Parathyroid adenoma (tissue), 2 donors: ENCODE data around the gene LPCAT1.
"Not testable (repeated sequence)": the region's sequence is repeated elsewhere in the genome, so short reads cannot be mapped to it uniquely, and the experiment has no call there.

Experiments used
- H2AFZ ChIP-seq: fragments of 300-600 bp; sonication (generic); one replicate; pipeline ENCODE4 v1.7.0; 2017; ENCODE audit warnings: antibody characterized with exemption, mild to moderate bottlenecking
- H3K27ac ChIP-seq: fragments of 300-600 bp; sonication (generic); one replicate; pipeline ENCODE4 v1.7.0; 2017
- H3K27me3 ChIP-seq: fragments of 300-600 bp; sonication (generic); one replicate; pipeline ENCODE4 v1.7.0; 2017; ENCODE audit warnings: low read length; ENCODE audit not compliant: control insufficient read depth, insufficient read depth
- H3K36me3 ChIP-seq: fragments of 300-600 bp; sonication (generic); one replicate; pipeline ENCODE4 v1.7.0; 2017; ENCODE audit warnings: low read length; ENCODE audit not compliant: control insufficient read depth, insufficient read depth
- H3K4me1 ChIP-seq: fragments of 300-600 bp; sonication (generic); one replicate; pipeline ENCODE4 v1.7.0; 2017; ENCODE audit warnings: control low read depth
- H3K4me2 ChIP-seq: fragments of 300-600 bp; sonication (generic); one replicate; pipeline ENCODE4 v1.7.0; 2017; ENCODE audit warnings: low read length
- H3K4me3 ChIP-seq: fragments of 300-600 bp; sonication (generic); one replicate; pipeline ENCODE4 v1.7.0; 2017; ENCODE audit warnings: low read depth, low read length
- H3K79me2 ChIP-seq: fragments of 300-600 bp; sonication (generic); one replicate; pipeline ENCODE4 v1.7.0; 2017; ENCODE audit warnings: control low read depth
- H3K9ac ChIP-seq: fragments of 300-600 bp; sonication (generic); one replicate; pipeline ENCODE4 v1.7.0; 2017; ENCODE audit warnings: mild to moderate bottlenecking
- H3K9me3 ChIP-seq: fragments of 300-600 bp; sonication (generic); one replicate; pipeline ENCODE4 v1.7.0; 2017; ENCODE audit warnings: low read length; ENCODE audit not compliant: control insufficient read depth
- TF ChIP-seq, protein P1 (sequence below): fragments of 300-600 bp; sonication (generic); IDR thresholded peaks from one replicate; pipeline ENCODE4 v1.7.0; 2017; ENCODE audit warnings: antibody characterized with exemption, mild to moderate bottlenecking
- donor health status: primary hyperparathyroidism.

Gene LPCAT1

DNA sequence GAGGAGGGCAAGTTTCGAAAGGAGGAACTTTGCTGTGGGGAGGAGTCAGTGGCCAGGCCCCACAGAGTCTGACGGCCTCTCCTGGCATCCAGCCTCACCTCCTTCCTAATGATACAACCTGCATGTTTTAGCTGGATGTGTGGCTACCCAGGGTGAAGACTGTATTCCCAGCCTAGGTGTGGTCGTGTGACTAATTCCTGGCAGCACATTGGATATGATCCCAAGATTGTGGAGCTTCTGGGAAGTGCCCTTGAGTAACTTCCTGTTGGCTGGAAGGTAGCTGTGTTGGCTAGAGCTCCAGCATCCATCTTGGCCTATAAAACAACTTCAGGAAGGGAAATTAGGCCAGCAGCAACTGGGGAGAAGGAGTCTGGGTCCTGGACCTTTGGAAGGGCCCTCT, 19.0 kb upstream of the LPCAT1 start:
- H3K27me3 ChIP-seq: no peaks in the 10 kb centered on the region
- no peaks in the 10 kb centered on the region for H3K4me1 ChIP-seq
- no peak overlapping the region for H3K4me3 ChIP-seq
- no peak overlapping the region for H2AFZ ChIP-seq
- H3K9ac ChIP-seq: no peak overlapping the region
- TF ChIP-seq, protein P1, sequence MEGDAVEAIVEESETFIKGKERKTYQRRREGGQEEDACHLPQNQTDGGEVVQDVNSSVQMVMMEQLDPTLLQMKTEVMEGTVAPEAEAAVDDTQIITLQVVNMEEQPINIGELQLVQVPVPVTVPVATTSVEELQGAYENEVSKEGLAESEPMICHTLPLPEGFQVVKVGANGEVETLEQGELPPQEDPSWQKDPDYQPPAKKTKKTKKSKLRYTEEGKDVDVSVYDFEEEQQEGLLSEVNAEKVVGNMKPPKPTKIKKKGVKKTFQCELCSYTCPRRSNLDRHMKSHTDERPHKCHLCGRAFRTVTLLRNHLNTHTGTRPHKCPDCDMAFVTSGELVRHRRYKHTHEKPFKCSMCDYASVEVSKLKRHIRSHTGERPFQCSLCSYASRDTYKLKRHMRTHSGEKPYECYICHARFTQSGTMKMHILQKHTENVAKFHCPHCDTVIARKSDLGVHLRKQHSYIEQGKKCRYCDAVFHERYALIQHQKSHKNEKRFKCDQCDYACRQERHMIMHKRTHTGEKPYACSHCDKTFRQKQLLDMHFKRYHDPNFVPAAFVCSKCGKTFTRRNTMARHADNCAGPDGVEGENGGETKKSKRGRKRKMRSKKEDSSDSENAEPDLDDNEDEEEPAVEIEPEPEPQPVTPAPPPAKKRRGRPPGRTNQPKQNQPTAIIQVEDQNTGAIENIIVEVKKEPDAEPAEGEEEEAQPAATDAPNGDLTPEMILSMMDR: no peak
- H3K79me2 ChIP-seq: no peaks in the 10 kb centered on the region
- H3K27ac ChIP-seq: no peak overlapping the region
- no peaks in the 10 kb centered on the region for H3K9me3 ChIP-seq
- no peaks in the 10 kb centered on the region for H3K36me3 ChIP-seq
- no peak overlapping the region for H3K4me2 ChIP-seq

DNA sequence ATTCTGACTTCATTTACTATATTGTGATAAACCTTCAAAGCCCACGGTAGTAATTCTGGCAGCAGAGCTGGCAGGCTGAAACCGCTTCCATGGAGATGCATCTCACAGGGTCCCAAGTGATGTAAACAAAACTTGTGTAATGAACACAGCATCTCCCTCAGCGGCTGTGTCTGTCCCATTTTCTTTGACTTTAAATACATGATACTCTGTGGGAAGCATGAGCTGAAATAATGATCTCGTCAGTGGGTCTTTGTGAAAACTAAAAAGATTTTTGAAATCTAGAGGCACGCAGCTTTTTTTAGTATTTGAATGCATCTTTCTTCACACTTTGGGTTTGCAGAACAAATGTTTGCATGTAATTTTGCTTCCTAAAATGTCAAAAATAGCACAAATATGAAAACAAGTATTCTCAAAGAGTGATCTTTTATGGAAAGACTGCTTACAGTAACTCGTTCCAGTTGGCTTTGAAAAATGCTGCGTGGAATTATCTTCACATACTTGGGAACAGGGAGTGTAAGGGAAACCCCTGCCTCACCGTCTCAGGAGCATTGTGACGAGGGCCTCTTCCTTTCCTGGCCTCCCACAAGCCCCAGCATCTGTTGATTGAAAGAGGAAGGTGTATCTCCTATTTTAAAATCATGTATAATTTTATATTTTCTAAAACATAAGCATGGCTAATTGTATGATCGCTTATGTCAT, 18.1 kb upstream of the LPCAT1 start:
- H3K4me2 ChIP-seq: no peak overlapping the region
- H2AFZ ChIP-seq: no peak overlapping the region
- H3K36me3 ChIP-seq: no peaks in the 10 kb centered on the region
- no peak overlapping the region for H3K27ac ChIP-seq
- no peak overlapping the region for H3K9ac ChIP-seq
- no peak overlapping the region for H3K4me3 ChIP-seq
- TF ChIP-seq, protein P1: no peak
- no peaks in the 10 kb centered on the region for H3K4me1 ChIP-seq
- no peaks in the 10 kb centered on the region for H3K27me3 ChIP-seq
- no peaks in the 10 kb centered on the region for H3K79me2 ChIP-seq
- no peaks in the 10 kb centered on the region for H3K9me3 ChIP-seq

DNA sequence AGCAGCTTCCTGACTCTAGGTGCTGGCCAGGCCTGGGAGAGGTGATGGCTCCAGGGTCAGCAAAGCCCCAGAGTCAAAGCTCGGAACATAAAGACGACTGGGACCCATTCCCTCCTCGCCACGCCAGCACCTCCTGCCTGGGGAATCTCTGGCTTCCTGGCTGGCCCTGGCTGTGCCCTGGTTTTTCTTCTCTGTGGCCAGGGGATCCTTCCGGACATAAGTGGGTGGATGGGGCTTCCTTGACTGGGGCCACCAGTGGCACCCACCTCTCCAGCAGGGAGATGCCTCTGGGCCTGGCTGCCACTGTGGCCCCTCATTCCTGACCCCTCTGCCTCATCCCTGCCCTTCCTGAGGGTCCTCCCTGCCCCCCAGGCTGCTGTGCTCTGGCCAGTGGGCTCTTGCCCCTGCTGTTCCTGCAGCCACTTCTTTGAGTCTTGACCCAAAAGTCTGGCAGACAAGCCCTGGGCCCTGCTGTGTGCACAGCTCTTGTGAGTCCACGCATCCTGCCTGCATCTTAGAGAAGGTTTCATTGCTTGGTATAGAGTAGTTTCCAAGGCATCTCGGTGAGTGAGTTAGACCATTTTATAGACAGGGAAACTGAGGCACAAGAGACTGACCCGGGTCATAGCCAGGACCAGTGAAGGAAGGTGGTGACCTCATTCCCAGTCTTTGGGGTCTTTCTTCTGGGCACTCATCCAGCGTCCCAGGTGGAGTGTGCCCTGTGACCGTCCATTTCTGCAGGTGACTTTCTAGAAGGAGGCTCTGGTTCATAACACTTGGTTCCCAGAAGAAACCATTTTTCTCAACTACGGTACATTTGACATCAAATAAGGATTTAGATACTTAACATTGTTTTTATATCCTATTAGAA, 17.3 kb upstream of the LPCAT1 start:
- H3K9ac ChIP-seq: no peak overlapping the region
- H3K79me2 ChIP-seq: no peaks in the 10 kb centered on the region
- no peaks in the 10 kb centered on the region for H3K36me3 ChIP-seq
- H3K27me3 ChIP-seq: no peaks in the 10 kb centered on the region
- no peaks in the 10 kb centered on the region for H3K9me3 ChIP-seq
- TF ChIP-seq, protein P1: no peak
- H3K4me2 ChIP-seq: no peak overlapping the region
- no peak overlapping the region for H3K27ac ChIP-seq
- H3K4me3 ChIP-seq: no peak overlapping the region
- H2AFZ ChIP-seq: no peak overlapping the region
- H3K4me1 ChIP-seq: no peaks in the 10 kb centered on the region

DNA sequence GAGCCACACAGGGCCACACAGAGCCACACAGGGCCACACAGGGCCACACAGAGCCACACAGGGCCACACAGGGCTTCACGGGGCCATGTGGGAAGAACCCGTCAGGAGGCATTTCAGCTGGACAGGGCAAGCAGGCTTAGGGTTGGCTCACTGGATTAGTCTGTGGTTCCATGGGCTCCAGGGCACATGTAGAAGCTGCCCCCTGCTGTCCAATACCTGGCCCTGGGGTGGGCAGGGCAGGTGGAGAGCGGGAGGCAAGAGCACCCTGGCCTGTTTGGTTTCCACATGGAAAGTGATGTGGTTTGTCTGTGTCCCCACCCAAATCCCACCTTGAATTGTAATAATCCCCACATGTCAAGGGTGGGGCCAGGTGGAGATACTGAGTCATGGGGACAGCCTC, 16.4 kb upstream of the LPCAT1 start:
- Histone ChIP-seq H3K79me2 (no peaks in the 10 kb centered on the region), H3K4me2 (no peak overlapping the region), H2AFZ (no peak overlapping the region), H3K27ac (no peak overlapping the region), H3K4me3 (no peak overlapping the region), H3K36me3 (no peaks in the 10 kb centered on the region), H3K4me1 (no peaks in the 10 kb centered on the region), H3K27me3 (no peaks in the 10 kb centered on the region), H3K9ac (no peak overlapping the region), H3K9me3 (no peaks in the 10 kb centered on the region)
- TF ChIP-seq, protein P1: no peak

DNA sequence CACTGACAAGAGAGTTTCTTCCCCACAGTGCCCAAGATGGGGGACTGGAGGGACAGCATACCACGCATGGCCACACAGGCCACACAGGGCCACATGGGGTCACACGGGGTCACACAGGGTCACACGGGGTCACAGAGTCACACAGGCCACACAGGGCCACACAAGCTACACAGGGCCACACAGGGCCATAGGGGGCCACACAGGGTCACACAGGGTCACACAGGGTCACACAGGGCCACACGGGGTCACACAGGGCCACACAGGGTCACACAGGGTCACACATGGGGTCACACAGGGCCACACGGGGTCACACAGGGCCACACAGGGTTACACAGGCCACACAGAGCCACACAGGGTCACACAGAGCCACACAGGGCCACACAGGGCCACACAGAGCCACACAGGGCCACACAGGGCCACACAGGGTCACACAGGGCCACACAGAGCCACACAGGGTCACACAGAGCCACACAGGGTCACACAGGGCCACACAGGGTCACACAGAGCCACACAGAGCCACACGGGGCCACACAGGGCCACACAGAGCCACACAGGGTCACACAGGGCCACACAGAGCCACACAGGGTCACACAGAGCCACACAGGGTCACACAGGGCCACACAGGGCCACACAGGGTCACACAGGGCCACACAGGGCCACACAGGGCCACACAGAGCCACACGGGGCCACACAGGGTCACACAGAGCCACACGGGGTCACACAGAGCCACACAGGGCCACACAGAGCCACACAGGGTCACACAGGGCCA, 15.8 kb upstream of the LPCAT1 start:
- H3K27ac ChIP-seq: not testable (repeated sequence)

More for the DNA sequence above, 15.8 kb upstream of the LPCAT1 start:
- not testable (repeated sequence) for H3K4me1 ChIP-seq, H3K4me2 ChIP-seq, H3K9ac ChIP-seq, H3K27me3 ChIP-seq, H3K79me2 ChIP-seq, H3K36me3 ChIP-seq, H3K9me3 ChIP-seq, H3K4me3 ChIP-seq, H2AFZ ChIP-seq
